B cell (primary cell): ENCODE data around the gene SCAMP1. TPM values are rescaled to one million over a fixed set of nuclear protein-coding genes. Genes with fewer than 3 reads are reported as not detected.

Source experiments
- polyA plus RNA-seq: library from polyadenylated mRNA; depleted of rRNA; stranded (reverse); fragments of >200 nt; gene quantifications from 2 replicates; pipeline ENCODE4 v1.2.3, GENCODE V29; 2012
- small RNA-seq: library from RNA; depleted of rRNA; stranded (forward); fragments of <200 nt; gene quantifications from one replicate; pipeline ENCODE3, GENCODE V24; 2012; ENCODE audit warnings: low replicate concordance, low read depth; ENCODE audit not compliant: insufficient read length
- total RNA-seq, 2 donors: library from RNA; stranded (reverse); fragments of 120-200 nt in 1 of 2; gene quantifications; 1 replicate in 1 of 2; 2 replicates in 1 of 2; pipeline versions ENCODE4 v1.2.3 to v1.2.4, GENCODE V29; 2013 to 2022

Gene SCAMP1
- total and polyA plus RNA-seq, 2 donors (not counting 1 experiment from before 2014, with no cell fraction given): 3.8 to 25.4 TPM

Small RNAs within 50 kb of the gene (small RNA-seq; reads per million reads assigned to genes)
- not detected for gene RF00019
- gene RNU6-183P: not detected

Other genes with a start within 250 kb of the SCAMP1 start
- 58.9 and 63.5 TPM in 2 replicates for gene AP3B1, start 65.9 kb upstream of the SCAMP1 start, total RNA-seq
- 24.3 and 26.8 TPM in 2 replicates for gene AP3B1, start 65.9 kb upstream of the SCAMP1 start, polyA plus RNA-seq